ENCODE data around the gene PDE6A. TPM values are rescaled to one million over a fixed set of nuclear protein-coding genes. Genes with fewer than 3 reads are reported as not detected.

PDE6A gene
- total RNA-seq, 1 experiment from 2014 or later, result 0.50 TPM

GRCh38 chr5:149808264-149808982 is 136.2 kb downstream of the PDE6A start:
- TF ChIP-seq CTCF (conservative IDR thresholded peaks at IDR 0.05) (no peak), EZH2 (IDR thresholded peaks at IDR 0.05; ENCODE audit: low read depth) (no peak)
- Histone ChIP-seq H4K20me1 (ENCODE audit: insufficient read depth) (no peaks in the 10 kb centered on the region), H3K4me2 (no peak overlapping the region), H2AFZ (no peak overlapping the region), H3K4me3 (no peak overlapping the region), H3F3A (ENCODE audit: insufficient read depth, low read depth) (no peaks in the 10 kb centered on the region; the same call in 1 of the 2 replicates), H3K79me2 (ENCODE audit: low read depth) (no peaks in the 10 kb centered on the region), H3K27me3 (ENCODE audit: insufficient read depth, low read depth) (no peaks in the 10 kb centered on the region), H3K27ac (no peak overlapping the region), H3K9me3 (ENCODE audit: insufficient read depth, low read depth) (no peaks in the 10 kb centered on the region), H3K9me2 (ENCODE audit: insufficient read depth) (no peaks in the 10 kb centered on the region), H3K4me1 (replicated peaks; ENCODE audit: insufficient read depth) (peaks cover 11% of the 10 kb centered on the region), H3K36me3 (ENCODE audit: low read depth) (no peaks in the 10 kb centered on the region)
- ChIA-PET CTCF (no interaction called here), POLR2A (ENCODE audit: unreplicated experiment) (no interaction called here)
- no peak for DNase-seq
- no TSS peak for BruUV-seq (replicated peaks)
- intact Hi-C loops (cut with micrococcal nuclease; ENCODE audit: unreplicated experiment), result no loop called here

Other genes with a start within 250 kb of the PDE6A start
- gene PPARGC1B, start 214.5 kb downstream of the PDE6A start, total RNA-seq (2021), result 3.2 and 3.4 TPM in 2 replicates
- 10.2 and 13.5 TPM in 2 replicates for gene SLC26A2, start 16.0 kb upstream of the PDE6A start, total RNA-seq (2021)
- 3.0 and 3.9 TPM in 2 replicates for gene TIGD6, start 55.9 kb upstream of the PDE6A start, total RNA-seq (2021)
- 38.0 and 43.1 TPM in 2 replicates for gene HMGXB3, start 55.9 kb upstream of the PDE6A start, total RNA-seq (2021)
- 0.72 and 0.95 TPM in 2 replicates for gene CSF1R, start 141.8 kb upstream of the PDE6A start, total RNA-seq (2021)
- 0.08 TPM in 1 of 2 replicates, not detected in the other for gene PDGFRB, start 211.1 kb upstream of the PDE6A start, total RNA-seq (2021)
- not detected in 2 replicates for gene CDX1, start 222.0 kb upstream of the PDE6A start, total RNA-seq (2021)
- 0.25 TPM in 1 of 2 replicates, not detected in the other for gene SLC6A7, start 245.3 kb upstream of the PDE6A start, total RNA-seq (2021)